Natural killer cell (primary cell): ENCODE data around the gene RBL2. TPM values are rescaled to one million over a fixed set of nuclear protein-coding genes. Genes with fewer than 3 reads are reported as not detected.
A peak's percentile ranks its signal among the peaks of the same experiment; 100 is the strongest.

Source experiments
- ATAC-seq, 3 donors: fragments of 150-1000 bp in 2 of 3; fragments of 200-7000 bp in 1 of 3; cut with Tn5 transposase; 1 replicate in 1 of 3; 2 replicates in 2 of 3; pipeline ENCODE4 v1.10.0; 2021; ENCODE audit warnings: mild to moderate bottlenecking in 2 of 3, moderate library complexity in 2 of 3
- DNase-seq, 2 donors: peaks; one replicate each; pipeline versions ENCODE4 v3.0.0 to v3.0.0-alpha.2; 2013 to 2021; ENCODE audit warnings: mixed read lengths in 1 of 2
- H3K27ac ChIP-seq: one replicate; pipeline ENCODE4 v1.5.1; 2013; ENCODE audit warnings: mild to moderate bottlenecking, low read length
- H3K27me3 ChIP-seq: one replicate; pipeline ENCODE4 v1.6.1; 2013; ENCODE audit warnings: low read length; ENCODE audit not compliant: control insufficient read depth, insufficient read depth
- H3K36me3 ChIP-seq: one replicate; pipeline ENCODE4 v1.6.1; 2013; ENCODE audit warnings: low read length; ENCODE audit not compliant: control insufficient read depth, insufficient read depth
- H3K4me1 ChIP-seq: one replicate; pipeline ENCODE4 v1.6.1; 2013; ENCODE audit warnings: low read length; ENCODE audit not compliant: control insufficient read depth, insufficient read depth
- H3K4me3 ChIP-seq: one replicate; pipeline ENCODE4 v1.5.1; 2013; ENCODE audit warnings: low read length
- H3K9me3 ChIP-seq: one replicate; pipeline ENCODE4 v1.6.1; 2013; ENCODE audit warnings: low read length; ENCODE audit not compliant: control insufficient read depth, insufficient read depth
- H3K27ac Mint-ChIP-seq, 2 donors: one replicate each; pipeline ENCODE4 v1.8.0; 2022; ENCODE audit warnings: mild to moderate bottlenecking in 2 of 2, mixed read lengths in 2 of 2, moderate library complexity in 1 of 2
- H3K27me3 Mint-ChIP-seq, 2 donors: one replicate each; pipeline ENCODE4 v1.8.0; 2022; ENCODE audit warnings: low read depth in 2 of 2, mixed read lengths in 2 of 2
- H3K36me3 Mint-ChIP-seq: one replicate; pipeline ENCODE4 v1.8.0; 2022; ENCODE audit warnings: mixed read lengths
- H3K4me1 Mint-ChIP-seq, 2 donors: one replicate each; pipeline ENCODE4 v1.8.0; 2022; ENCODE audit warnings: mixed read lengths in 2 of 2
- H3K4me3 Mint-ChIP-seq: one replicate; pipeline ENCODE4 v1.8.0; 2022; ENCODE audit warnings: mild to moderate bottlenecking, moderate library complexity, mixed read lengths
- H3K9me3 Mint-ChIP-seq, 2 donors: one replicate each; pipeline ENCODE4 v1.8.0; 2022; ENCODE audit warnings: mixed read lengths in 2 of 2
- WGBS: methylation state at CpG from one replicate; pipeline ENCODE4 v1.1.7; 2013; ENCODE audit warnings: missing lambda C conversion rate; ENCODE audit not compliant: insufficient coverage; 5-methylcytosine and 5-hydroxymethylcytosine counted together
- intact Hi-C: fragments of 100-400 bp; cut with micrococcal nuclease; formaldehyde crosslinking; loops from one replicate; pipeline ENCODE4 v1.14.2; 2022
- total RNA-seq, 4 donors: library from RNA; stranded (reverse); fragments of 120-200 nt in 1 of 4; gene quantifications; one replicate each; pipeline versions ENCODE4 v1.2.3 to v1.2.4, GENCODE V29; 2013 to 2022
- TF ChIP-seq, protein P1 (sequence below): fragments of 200-600 bp; IDR thresholded peaks from one replicate; pipeline ENCODE4 v1.8.0; 2022; ENCODE audit warnings: antibody characterized with exemption

Gene RBL2
- total RNA-seq, 3 donors from 2014 or later (not counting 1 experiment from before 2014, with no cell fraction given), result 140 to 222 (median 175) TPM

DNA sequence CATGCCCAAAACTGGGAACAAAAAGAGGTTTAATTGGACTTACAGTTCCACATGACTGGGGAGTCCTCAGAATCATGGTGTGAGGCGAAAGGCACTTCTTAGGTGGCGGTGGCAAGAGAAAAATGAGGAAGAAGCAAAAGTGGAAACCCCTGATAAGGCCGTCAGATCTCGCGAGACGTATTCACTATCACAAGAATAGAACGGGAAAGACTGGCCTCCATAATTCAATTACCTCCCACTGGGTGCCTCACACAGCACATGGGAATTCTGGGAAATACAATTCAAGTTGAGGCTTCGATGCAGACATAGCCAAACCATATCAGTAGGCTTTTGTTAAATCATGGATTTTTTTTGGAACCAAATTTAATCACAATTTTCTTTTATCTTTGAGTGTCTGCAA lies 24.4 kb downstream of the RBL2 start:
- no peak for DNase-seq
- peaks cover 76 to 77% of the 10 kb centered on the region in 2 donors for H3K4me1 Mint-ChIP-seq

DNA sequence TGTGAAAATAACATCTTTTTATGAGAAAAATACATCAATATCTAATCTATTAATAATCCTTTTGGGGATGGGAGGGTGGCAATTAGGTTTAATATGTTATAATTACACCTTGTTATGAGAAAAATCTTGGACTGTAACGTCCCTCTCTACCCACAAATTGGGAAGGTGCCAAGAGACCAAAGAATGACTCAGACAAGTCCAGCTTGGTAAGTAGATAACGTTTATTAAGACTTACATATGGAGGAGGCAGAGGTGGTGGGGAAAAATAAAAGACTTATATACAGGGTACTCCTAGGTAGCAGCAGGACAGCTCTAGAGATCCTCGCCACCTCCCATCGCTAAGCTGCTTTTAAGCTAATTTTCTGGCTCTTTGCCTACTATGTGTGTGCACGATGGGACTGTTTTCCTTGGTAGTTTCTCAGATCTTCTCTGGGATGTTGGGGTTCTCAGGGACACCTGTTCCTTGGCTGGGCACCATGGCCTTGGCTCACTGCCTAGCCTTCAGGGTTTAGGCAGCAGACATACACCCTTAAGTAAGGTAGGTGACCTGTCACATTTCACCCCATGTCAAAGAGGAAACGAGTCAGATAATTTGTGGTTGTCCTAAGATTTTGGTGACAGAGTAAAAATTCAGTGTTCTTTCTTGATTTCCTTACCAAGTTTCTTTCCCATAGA lies 31.5 kb downstream of the RBL2 start:
- peaks cover 12% of the 10 kb centered on the region for H3K36me3 Mint-ChIP-seq
- H3K9me3 ChIP-seq, result no peaks in the 10 kb centered on the region
- H3K27me3 ChIP-seq, result no peaks in the 10 kb centered on the region
- no peak overlapping the region for H3K4me3 Mint-ChIP-seq
- no peak for ATAC-seq
- no peak overlapping the region for H3K27ac Mint-ChIP-seq
- peaks cover 87% of the 10 kb centered on the region for H3K36me3 ChIP-seq
- H3K27me3 Mint-ChIP-seq, result no peaks in the 10 kb centered on the region
- peaks cover 9 to 20% of the 10 kb centered on the region in 2 donors for H3K4me1 Mint-ChIP-seq
- 65% methylated on average over 5 of the region's 6 CpGs for WGBS
- no peaks in the 10 kb centered on the region for H3K9me3 Mint-ChIP-seq
- no peak overlapping the region for H3K4me3 ChIP-seq
- H3K4me1 ChIP-seq, result peaks cover 5% of the 10 kb centered on the region
- DNase-seq, result no peak
- intact Hi-C loops, result no loop called here
- no peak overlapping the region for H3K27ac ChIP-seq
- TF ChIP-seq, protein P1, sequence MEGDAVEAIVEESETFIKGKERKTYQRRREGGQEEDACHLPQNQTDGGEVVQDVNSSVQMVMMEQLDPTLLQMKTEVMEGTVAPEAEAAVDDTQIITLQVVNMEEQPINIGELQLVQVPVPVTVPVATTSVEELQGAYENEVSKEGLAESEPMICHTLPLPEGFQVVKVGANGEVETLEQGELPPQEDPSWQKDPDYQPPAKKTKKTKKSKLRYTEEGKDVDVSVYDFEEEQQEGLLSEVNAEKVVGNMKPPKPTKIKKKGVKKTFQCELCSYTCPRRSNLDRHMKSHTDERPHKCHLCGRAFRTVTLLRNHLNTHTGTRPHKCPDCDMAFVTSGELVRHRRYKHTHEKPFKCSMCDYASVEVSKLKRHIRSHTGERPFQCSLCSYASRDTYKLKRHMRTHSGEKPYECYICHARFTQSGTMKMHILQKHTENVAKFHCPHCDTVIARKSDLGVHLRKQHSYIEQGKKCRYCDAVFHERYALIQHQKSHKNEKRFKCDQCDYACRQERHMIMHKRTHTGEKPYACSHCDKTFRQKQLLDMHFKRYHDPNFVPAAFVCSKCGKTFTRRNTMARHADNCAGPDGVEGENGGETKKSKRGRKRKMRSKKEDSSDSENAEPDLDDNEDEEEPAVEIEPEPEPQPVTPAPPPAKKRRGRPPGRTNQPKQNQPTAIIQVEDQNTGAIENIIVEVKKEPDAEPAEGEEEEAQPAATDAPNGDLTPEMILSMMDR, result no peak

More for the DNA sequence above, 24.4 kb downstream of the RBL2 start:
- Histone ChIP-seq H3K4me3 (no peak overlapping the region), H3K36me3 (peaks cover 59% of the 10 kb centered on the region), H3K27me3 (no peaks in the 10 kb centered on the region), H3K9me3 (no peaks in the 10 kb centered on the region), H3K27ac (no peak overlapping the region), H3K4me1 (peaks cover 36% of the 10 kb centered on the region)
- intact Hi-C loops, result loop anchor here (10.0 kb wide), 1 partner anchor 364 kb away; no protein-coding TSS in a partner anchor
- ATAC-seq, result no peak
- TF ChIP-seq, protein P1, result no peak
- Mint-ChIP-seq H3K27ac (peak overlapping the region; percentile 88 to 91), H3K9me3 (no peaks in the 10 kb centered on the region), H3K4me3 (peak overlapping the region; percentile 93), H3K36me3 (peaks cover 23% of the 10 kb centered on the region), H3K27me3 (no peaks in the 10 kb centered on the region)
- WGBS, result 90% methylated on average over 5 of the region's 8 CpGs

DNA sequence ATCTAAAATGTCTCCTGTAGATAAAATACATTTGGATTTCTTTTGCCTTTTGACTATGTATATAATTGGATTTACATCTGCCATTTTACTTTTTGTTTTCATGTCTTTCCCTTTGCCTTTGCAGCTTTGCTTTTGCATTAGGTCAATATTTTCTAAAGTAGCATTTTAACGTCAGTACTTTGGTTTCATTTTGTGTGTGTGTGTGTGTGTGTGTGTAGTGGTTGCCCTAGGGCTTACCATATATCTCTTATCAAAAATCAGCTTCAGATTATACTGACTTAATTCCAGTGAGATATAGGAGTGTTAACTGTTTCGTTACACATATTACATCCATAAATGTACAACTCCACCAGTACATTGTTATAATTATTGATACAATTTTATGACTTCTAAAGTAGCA lies 42.6 kb downstream of the RBL2 start:
- WGBS, result no CpG with 5 or more reads among the region's 2 CpGs
- Mint-ChIP-seq H3K4me1 (peaks cover 26 to 43% of the 10 kb centered on the region in 2 donors), H3K27me3 (no peaks in the 10 kb centered on the region), H3K36me3 (peaks cover 44% of the 10 kb centered on the region), H3K27ac (peak overlapping the region; percentile 48 to 72), H3K9me3 (no peaks in the 10 kb centered on the region), H3K4me3 (no peak overlapping the region)
- ATAC-seq (no peak), DNase-seq (no peak)
- Histone ChIP-seq H3K4me1 (peaks cover 3% of the 10 kb centered on the region), H3K27ac (no peak overlapping the region), H3K4me3 (no peak overlapping the region), H3K36me3 (peaks cover 85% of the 10 kb centered on the region), H3K27me3 (no peaks in the 10 kb centered on the region), H3K9me3 (no peaks in the 10 kb centered on the region)
- TF ChIP-seq, protein P1, result no peak
- intact Hi-C loops, result no loop called here

DNA sequence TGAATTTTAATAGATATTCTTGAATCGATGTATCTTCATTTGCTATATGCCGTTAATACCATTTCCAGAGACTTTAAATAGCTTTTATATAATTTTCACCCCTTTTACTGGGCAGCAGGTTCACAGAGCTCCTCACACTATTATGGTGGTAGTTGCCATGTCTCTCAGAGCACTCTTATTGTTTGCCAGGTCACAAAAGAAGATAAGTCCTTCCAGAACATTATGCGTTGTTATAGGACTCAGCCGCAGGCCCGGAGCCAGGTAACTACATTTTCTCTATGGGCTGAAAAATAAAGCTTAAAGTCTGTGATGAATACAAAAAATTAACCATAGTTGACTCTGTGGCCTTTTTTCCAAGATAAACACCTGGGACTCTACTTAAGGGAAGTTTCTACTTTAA lies 44.7 kb downstream of the RBL2 start:
- Histone ChIP-seq H3K36me3 (peaks cover 86% of the 10 kb centered on the region), H3K9me3 (no peaks in the 10 kb centered on the region), H3K27me3 (no peaks in the 10 kb centered on the region), H3K27ac (no peak overlapping the region), H3K4me3 (no peak overlapping the region), H3K4me1 (peaks cover 3% of the 10 kb centered on the region)
- no peaks in the 10 kb centered on the region for H3K27me3 Mint-ChIP-seq
- H3K4me1 Mint-ChIP-seq, result peaks cover 23 to 34% of the 10 kb centered on the region in 2 donors
- peak overlapping the region in 1 of 2 donors; percentile 47 for H3K27ac Mint-ChIP-seq
- DNase-seq, result no peak
- intact Hi-C loops, result no loop called here
- no peaks in the 10 kb centered on the region for H3K9me3 Mint-ChIP-seq
- 100% methylated on average over 3 of the region's 5 CpGs for WGBS
- H3K36me3 Mint-ChIP-seq, result peaks cover 55% of the 10 kb centered on the region
- no peak for ATAC-seq
- TF ChIP-seq, protein P1, result no peak
- no peak overlapping the region for H3K4me3 Mint-ChIP-seq
